GM12801 (cell line): ENCODE data around the gene SUOX.

Source experiments
- CTCF ChIP-seq: IDR thresholded peaks from one replicate; pipeline ENCODE4 v1.5.1; 2011; ENCODE audit warnings: control low read depth; ENCODE audit not compliant: insufficient read length; ENCODE audit errors: extremely low read depth

The SUOX gene

GRCh38 chr12:55966408-55967281, 30.4 kb upstream of the SUOX start, which contains the start of gene CDK2:
Gene CDK2 (plus strand): TSS chr12:55966830. CDS start chr12:55967009, 179 bp downstream.
- TF ChIP-seq CTCF, result no peak

GRCh38 chr12:55969356-55969755, 27.7 kb upstream of the SUOX start:
- TF ChIP-seq CTCF, result no peak

GRCh38 chr12:55970775-55971174, 26.3 kb upstream of the SUOX start:
- no peak for TF ChIP-seq CTCF

GRCh38 chr12:55972042-55972441, 25.0 kb upstream of the SUOX start:
- no peak for TF ChIP-seq CTCF

GRCh38 chr12:55972456-55972855, 24.6 kb upstream of the SUOX start:
- TF ChIP-seq CTCF, result no peak

GRCh38 chr12:55972911-55973598, 24.0 kb upstream of the SUOX start:
- no peak for TF ChIP-seq CTCF

- TF ChIP-seq CTCF, result no peak
Measured at GRCh38 chr12:55973599-55974307, 23.3 kb upstream of the SUOX start, which contains the start of gene RAB5B. Gene RAB5B (plus strand): TSS chr12:55974078. CDS start chr12:55986961, 12,883 bp downstream.
